ENCODE measurements around the gene NLGN2. TPM values are rescaled to one million over a fixed set of nuclear protein-coding genes. Genes with fewer than 3 reads are reported as not detected.

NLGN2 gene
- total RNA-seq, 4 donors from 2014 or later = 2.2 to 6.3 (median 4.7) TPM

DNA sequence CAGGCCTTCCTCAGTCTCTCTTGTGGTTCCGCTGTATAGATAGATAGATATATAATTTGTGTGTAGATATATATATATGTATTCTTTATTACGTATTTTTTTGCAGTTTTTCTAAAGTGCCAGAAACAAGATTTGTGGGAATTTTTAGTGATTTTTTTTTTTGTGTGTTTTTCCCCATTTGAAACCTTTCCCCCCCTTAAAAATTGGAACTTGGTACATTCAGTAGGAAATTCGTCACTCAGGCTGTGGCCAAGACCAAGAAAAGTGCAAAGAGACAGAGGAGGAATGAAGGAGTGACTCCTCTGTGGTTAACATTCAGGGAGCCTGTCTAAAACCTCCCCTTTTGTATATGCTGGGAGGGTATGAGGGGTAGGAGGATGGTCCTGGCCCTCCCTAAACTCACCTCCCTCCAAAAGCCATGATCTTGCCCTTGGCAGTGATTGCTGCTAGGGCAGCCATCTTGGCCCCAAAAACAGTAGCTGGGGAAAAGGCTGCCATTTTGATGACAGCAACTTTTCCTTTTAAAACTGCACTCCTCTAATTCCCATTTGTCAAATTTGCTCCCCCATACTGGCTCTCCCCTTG is 52.4 kb downstream of the NLGN2 start:
- peaks cover 0 to 5% of the 10 kb centered on the region in 2 donors for H3K4me1 ChIP-seq
- no peak overlapping the region for H3K27ac ChIP-seq
- 81 to 85% methylated on average over 3 of the region's 3 CpGs for WGBS, 2 donors
- no peak for TF ChIP-seq POLR2A (IDR thresholded peaks at IDR 0.05)
- TF ChIP-seq, protein P1, sequence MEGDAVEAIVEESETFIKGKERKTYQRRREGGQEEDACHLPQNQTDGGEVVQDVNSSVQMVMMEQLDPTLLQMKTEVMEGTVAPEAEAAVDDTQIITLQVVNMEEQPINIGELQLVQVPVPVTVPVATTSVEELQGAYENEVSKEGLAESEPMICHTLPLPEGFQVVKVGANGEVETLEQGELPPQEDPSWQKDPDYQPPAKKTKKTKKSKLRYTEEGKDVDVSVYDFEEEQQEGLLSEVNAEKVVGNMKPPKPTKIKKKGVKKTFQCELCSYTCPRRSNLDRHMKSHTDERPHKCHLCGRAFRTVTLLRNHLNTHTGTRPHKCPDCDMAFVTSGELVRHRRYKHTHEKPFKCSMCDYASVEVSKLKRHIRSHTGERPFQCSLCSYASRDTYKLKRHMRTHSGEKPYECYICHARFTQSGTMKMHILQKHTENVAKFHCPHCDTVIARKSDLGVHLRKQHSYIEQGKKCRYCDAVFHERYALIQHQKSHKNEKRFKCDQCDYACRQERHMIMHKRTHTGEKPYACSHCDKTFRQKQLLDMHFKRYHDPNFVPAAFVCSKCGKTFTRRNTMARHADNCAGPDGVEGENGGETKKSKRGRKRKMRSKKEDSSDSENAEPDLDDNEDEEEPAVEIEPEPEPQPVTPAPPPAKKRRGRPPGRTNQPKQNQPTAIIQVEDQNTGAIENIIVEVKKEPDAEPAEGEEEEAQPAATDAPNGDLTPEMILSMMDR (IDR thresholded peaks at IDR 0.05) = no peak
- H3K9me3 ChIP-seq = no peaks in the 10 kb centered on the region
- H3K36me3 ChIP-seq = peaks cover 21 to 25% of the 10 kb centered on the region in 2 donors
- H3K4me3 ChIP-seq (replicated peaks in 1 of 3) = no peak overlapping the region
- no peaks in the 10 kb centered on the region for H3K27me3 ChIP-seq
- intact Hi-C loops (cut with DNase I) = no loop called here
- no peak for DNase-seq

- Histone ChIP-seq H3K9me3 (no peaks in the 10 kb centered on the region), H3K36me3 (peaks cover 24 to 26% of the 10 kb centered on the region in 2 donors), H3K27ac (no peak overlapping the region), H3K27me3 (no peaks in the 10 kb centered on the region), H3K4me1 (peaks cover 0 to 7% of the 10 kb centered on the region in 2 donors), H3K4me3 (replicated peaks in 1 of 3) (no peak overlapping the region)
- no peak for TF ChIP-seq POLR2A (IDR thresholded peaks at IDR 0.05)
- TF ChIP-seq, protein P1 (IDR thresholded peaks at IDR 0.05) = no peak
- DNase-seq = no peak
- WGBS, 2 donors = 96 to 98% methylated on average over 7 of the region's 7 CpGs
- intact Hi-C loops (cut with DNase I) = no loop called here
Observed at GRCh38 chr17:7460850-7461660, 53.4 kb downstream of the NLGN2 start.

DNA sequence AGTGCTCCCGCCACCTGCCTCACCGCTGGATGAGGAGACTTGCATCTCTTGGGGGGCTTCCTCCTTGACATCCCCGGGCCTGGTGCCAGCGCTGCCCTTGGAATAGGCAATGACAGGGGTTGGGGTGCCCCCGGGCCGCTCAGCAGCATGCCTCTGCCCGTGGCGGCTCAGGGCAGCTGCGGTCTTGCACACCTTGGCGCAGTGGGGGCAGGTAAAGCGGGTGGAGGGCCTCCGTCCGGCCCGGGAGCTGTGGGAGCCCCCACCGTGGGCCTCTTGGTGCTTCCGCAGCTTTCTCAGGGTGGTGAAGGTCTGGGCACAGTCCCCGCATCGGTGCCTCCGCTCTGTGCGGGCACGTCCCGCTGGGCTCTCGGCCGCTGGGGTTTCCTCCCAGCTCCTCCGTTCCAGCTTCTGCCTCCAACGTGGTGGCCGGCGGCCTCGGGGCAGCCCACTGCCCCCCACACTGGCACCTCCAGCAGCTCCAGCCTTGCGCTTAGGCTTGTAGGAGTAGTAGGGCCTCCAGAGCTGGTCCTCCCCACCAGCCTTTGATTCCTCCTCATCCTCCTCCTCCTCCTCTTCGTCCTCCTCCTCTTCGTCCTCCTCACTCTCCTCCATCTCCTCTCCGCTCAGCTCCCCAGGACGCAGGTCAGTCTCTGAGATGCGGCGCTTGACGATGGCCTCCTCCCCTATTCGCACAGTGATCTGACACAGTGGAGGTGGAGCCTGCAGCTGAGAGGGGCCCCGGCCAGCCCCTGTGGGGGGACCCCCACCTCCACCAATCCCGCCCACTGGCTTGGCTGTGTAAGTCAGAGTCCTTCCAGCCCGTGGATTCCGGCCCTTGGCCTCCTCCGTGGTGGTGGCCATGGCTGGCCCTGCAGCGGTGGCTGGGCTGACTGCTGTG is 55.1 kb downstream of the NLGN2 start:
- Histone ChIP-seq H3K4me3 (replicated peaks in 1 of 3) (no peak overlapping the region), H3K36me3 (peaks cover 24 to 33% of the 10 kb centered on the region in 2 donors), H3K9me3 (no peaks in the 10 kb centered on the region), H3K4me1 (peaks cover 14 to 18% of the 10 kb centered on the region in 2 donors), H3K27ac (no peak overlapping the region), H3K27me3 (no peaks in the 10 kb centered on the region)
- intact Hi-C loops (cut with DNase I) = no loop called here
- TF ChIP-seq, protein P1 (IDR thresholded peaks at IDR 0.05) = no peak
- TF ChIP-seq POLR2A (IDR thresholded peaks at IDR 0.05) = no peak
- WGBS, 2 donors = 92 to 93% methylated on average over 28 to 35 of the region's 44 CpGs
- no peak for DNase-seq

DNA sequence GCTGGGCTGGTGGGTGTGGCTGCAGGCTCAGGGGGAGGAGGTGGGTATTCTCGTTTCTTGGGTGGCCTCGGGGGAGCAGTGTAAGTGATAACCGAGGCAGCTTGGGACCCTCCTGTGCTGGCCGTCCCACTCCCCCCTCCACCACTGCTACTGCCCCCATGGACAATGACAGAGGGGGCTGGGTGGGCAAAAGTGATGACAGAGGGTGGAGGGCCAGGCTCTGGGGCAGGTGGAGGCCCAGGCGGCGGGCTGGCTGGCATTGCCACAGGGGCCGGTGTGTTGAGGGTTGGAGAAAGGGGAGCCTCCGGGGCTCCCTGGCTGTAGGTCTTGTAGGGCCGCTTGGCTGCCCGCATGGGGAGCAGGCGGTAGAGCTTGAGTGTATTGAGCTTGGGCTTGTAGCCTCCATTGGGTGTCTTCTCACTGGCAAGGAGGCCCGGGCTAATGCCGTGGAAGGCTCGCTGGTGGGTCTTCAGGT is 55.8 kb downstream of the NLGN2 start:
- no peaks in the 10 kb centered on the region for H3K9me3 ChIP-seq
- H3K4me3 ChIP-seq (replicated peaks in 1 of 3) = no peak overlapping the region
- TF ChIP-seq POLR2A (IDR thresholded peaks at IDR 0.05) = no peak
- TF ChIP-seq, protein P1 (IDR thresholded peaks at IDR 0.05) = no peak
- H3K36me3 ChIP-seq = peaks cover 24 to 33% of the 10 kb centered on the region in 2 donors
- no peaks in the 10 kb centered on the region for H3K27me3 ChIP-seq
- H3K4me1 ChIP-seq = peaks cover 16 to 25% of the 10 kb centered on the region in 2 donors
- no peak overlapping the region for H3K27ac ChIP-seq
- 89 to 100% methylated on average over 3 to 14 of the region's 14 CpGs for WGBS, 2 donors
- no peak for DNase-seq
- intact Hi-C loops (cut with DNase I) = no loop called here
